Measurements from ENCODE around the gene KAZN.

KAZN gene

DNA sequence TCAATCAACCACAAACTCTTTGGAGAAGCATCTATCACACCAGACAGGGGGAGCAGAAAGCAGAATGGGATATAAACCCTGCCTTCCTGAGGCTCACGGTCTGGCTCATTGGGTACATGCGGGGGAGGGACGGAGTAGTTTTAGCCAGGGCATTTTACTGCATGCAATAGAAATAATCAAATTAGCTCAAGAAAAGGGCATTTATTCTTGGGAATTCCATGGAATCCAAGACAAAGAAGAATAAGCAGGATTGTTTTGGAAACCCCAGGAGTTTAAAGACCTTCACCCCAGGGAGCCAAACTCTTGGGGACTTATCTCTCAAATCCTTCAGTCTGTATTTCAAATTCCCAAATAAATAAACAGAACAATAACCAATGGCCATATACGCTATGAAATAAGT, 5.2 kb upstream of the KAZN start:
- no peak overlapping the region for H3K9ac ChIP-seq (ENCODE audit: low read length)
- peaks cover 3% of the 10 kb centered on the region for H3K9me3 ChIP-seq (ENCODE audit: insufficient read depth, low read depth, low read length)
- no peak overlapping the region for H3K27ac ChIP-seq (ENCODE audit: low read depth, low read length)
- no peak overlapping the region for H3K4ac ChIP-seq (ENCODE audit: low read depth, low read length)
- H3K14ac ChIP-seq (ENCODE audit: low read length) = no peak overlapping the region
- H3K23ac ChIP-seq (ENCODE audit: low read length) = no peak overlapping the region
- no peak overlapping the region for H2AK5ac ChIP-seq (ENCODE audit: low read length)
- H3K4me2 ChIP-seq (ENCODE audit: low read length) = no peak overlapping the region
- no peak overlapping the region for H2BK5ac ChIP-seq (ENCODE audit: low read depth, low read length, poor library complexity)
- no peak overlapping the region for H4K8ac ChIP-seq (ENCODE audit: low read depth, low read length)
- no peak overlapping the region for H2BK12ac ChIP-seq (ENCODE audit: low read length)
- H4K12ac ChIP-seq (ENCODE audit: low read depth, low read length) = no peak overlapping the region
- H2AFZ ChIP-seq (ENCODE audit: insufficient read depth, low read length, poor library complexity) = no peak overlapping the region
- H3K79me2 ChIP-seq (ENCODE audit: control insufficient read depth, insufficient read depth, low read length, poor library complexity) = peaks cover 4% of the 10 kb centered on the region
- no peak overlapping the region for H3K18ac ChIP-seq (ENCODE audit: low read length)
- H3K4me3 ChIP-seq (ENCODE audit: low read depth, low read length) = no peak overlapping the region
- no peak overlapping the region for H2BK120ac ChIP-seq (ENCODE audit: insufficient read depth, low read length, poor library complexity)
- H3K79me1 ChIP-seq (ENCODE audit: low read length) = peaks cover 7% of the 10 kb centered on the region
- WGBS (ENCODE audit: extremely low coverage, insufficient coverage, insufficient read length) = no CpG with 5 or more reads among the region's 4 CpGs
- no peak overlapping the region for H4K91ac ChIP-seq (ENCODE audit: low read depth, low read length)
- no peak for DNase-seq
- H3K4me1 ChIP-seq (ENCODE audit: control insufficient read depth in 1 of 2, insufficient read depth in 2 of 2, low read length in 2 of 2) = peaks cover 0 to 13% of the 10 kb centered on the region in 2 experiments
- H3K36me3 ChIP-seq (ENCODE audit: control insufficient read depth in 1 of 2, insufficient read depth in 2 of 2, low read length in 2 of 2) = no peaks in the 10 kb centered on the region
- no peaks in the 10 kb centered on the region for H3K27me3 ChIP-seq (ENCODE audit: insufficient read depth, low read length)

DNA sequence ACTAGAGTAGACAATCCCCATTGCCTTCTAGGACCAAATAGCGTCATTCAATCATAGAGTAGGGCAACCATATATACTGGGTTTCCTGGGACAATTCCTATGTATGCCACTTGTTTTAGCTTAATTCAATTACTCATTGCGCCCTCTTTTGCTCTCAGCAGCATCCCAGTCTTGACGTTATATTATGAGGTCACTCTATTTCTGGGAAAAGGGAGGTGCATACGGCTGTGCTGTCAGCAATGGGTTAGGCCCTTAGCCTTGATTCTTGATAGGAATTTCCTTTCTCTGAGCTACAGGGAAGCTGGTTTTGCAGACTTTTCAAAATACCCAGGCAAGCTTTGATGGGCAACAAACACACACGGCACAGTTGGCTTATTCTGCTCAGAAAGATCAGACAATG, 4.4 kb upstream of the KAZN start:
- H4K12ac ChIP-seq (ENCODE audit: low read depth, low read length) = no peak overlapping the region
- no peak overlapping the region for H4K91ac ChIP-seq (ENCODE audit: low read depth, low read length)
- H3K4me1 ChIP-seq (ENCODE audit: control insufficient read depth in 1 of 2, insufficient read depth in 2 of 2, low read length in 2 of 2) = peaks cover 0 to 13% of the 10 kb centered on the region in 2 experiments
- no peak overlapping the region for H3K9ac ChIP-seq (ENCODE audit: low read length)
- peaks cover 3% of the 10 kb centered on the region for H3K9me3 ChIP-seq (ENCODE audit: insufficient read depth, low read depth, low read length)
- DNase-seq = no peak
- H3K23ac ChIP-seq (ENCODE audit: low read length) = no peak overlapping the region
- H3K4ac ChIP-seq (ENCODE audit: low read depth, low read length) = no peak overlapping the region
- H3K4me3 ChIP-seq (ENCODE audit: low read depth, low read length) = no peak overlapping the region
- whole genome bisulfite sequencing (ENCODE audit: extremely low coverage, insufficient coverage, insufficient read length) = no CpG with 5 or more reads among the region's 5 CpGs
- H3K79me1 ChIP-seq (ENCODE audit: low read length) = peaks cover 14% of the 10 kb centered on the region
- no peak overlapping the region for H3K14ac ChIP-seq (ENCODE audit: low read length)
- H3K79me2 ChIP-seq (ENCODE audit: control insufficient read depth, insufficient read depth, low read length, poor library complexity) = peaks cover 9% of the 10 kb centered on the region
- no peak overlapping the region for H3K18ac ChIP-seq (ENCODE audit: low read length)
- no peaks in the 10 kb centered on the region for H3K36me3 ChIP-seq (ENCODE audit: control insufficient read depth in 1 of 2, insufficient read depth in 2 of 2, low read length in 2 of 2)
- no peak overlapping the region for H2BK120ac ChIP-seq (ENCODE audit: insufficient read depth, low read length, poor library complexity)
- no peaks in the 10 kb centered on the region for H3K27me3 ChIP-seq (ENCODE audit: insufficient read depth, low read length)
- no peak overlapping the region for H3K27ac ChIP-seq (ENCODE audit: low read depth, low read length)
- no peak overlapping the region for H3K4me2 ChIP-seq (ENCODE audit: low read length)
- no peak overlapping the region for H2AFZ ChIP-seq (ENCODE audit: insufficient read depth, low read length, poor library complexity)
- no peak overlapping the region for H2AK5ac ChIP-seq (ENCODE audit: low read length)
- no peak overlapping the region for H2BK5ac ChIP-seq (ENCODE audit: low read depth, low read length, poor library complexity)
- H4K8ac ChIP-seq (ENCODE audit: low read depth, low read length) = no peak overlapping the region
- no peak overlapping the region for H2BK12ac ChIP-seq (ENCODE audit: low read length)

DNA sequence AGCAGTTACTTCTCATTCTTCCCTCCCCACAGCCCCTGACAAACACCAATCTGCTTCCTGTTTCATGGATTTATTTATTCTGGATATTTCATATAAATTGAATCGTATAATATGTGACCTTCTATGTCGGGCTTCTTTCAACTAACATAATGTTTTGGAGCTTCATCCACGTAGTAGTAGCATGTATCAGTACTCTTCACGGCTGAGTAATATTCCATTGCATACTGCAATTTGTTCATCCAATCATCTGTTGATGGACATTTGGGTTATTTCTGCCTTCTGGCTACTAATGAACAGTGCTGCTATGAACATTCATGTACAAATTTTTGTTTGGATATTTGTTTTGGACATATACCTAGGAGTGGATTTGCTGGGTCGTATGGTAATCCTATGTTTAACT, 1.9 kb upstream of the KAZN start:
- H3K4me3 ChIP-seq (ENCODE audit: low read depth, low read length) = no peak overlapping the region
- peaks cover 0 to 19% of the 10 kb centered on the region in 2 experiments for H3K4me1 ChIP-seq (ENCODE audit: control insufficient read depth in 1 of 2, insufficient read depth in 2 of 2, low read length in 2 of 2)
- H3K18ac ChIP-seq (ENCODE audit: low read length) = no peak overlapping the region
- H3K79me2 ChIP-seq (ENCODE audit: control insufficient read depth, insufficient read depth, low read length, poor library complexity) = peaks cover 12% of the 10 kb centered on the region
- no peak overlapping the region for H3K23ac ChIP-seq (ENCODE audit: low read length)
- no peak overlapping the region for H3K9ac ChIP-seq (ENCODE audit: low read length)
- no peak for DNase-seq
- no peaks in the 10 kb centered on the region for H3K36me3 ChIP-seq (ENCODE audit: control insufficient read depth in 1 of 2, insufficient read depth in 2 of 2, low read length in 2 of 2)
- no peak overlapping the region for H4K91ac ChIP-seq (ENCODE audit: low read depth, low read length)
- peaks cover 19% of the 10 kb centered on the region for H3K79me1 ChIP-seq (ENCODE audit: low read length)
- H3K4me2 ChIP-seq (ENCODE audit: low read length) = no peak overlapping the region
- H2BK120ac ChIP-seq (ENCODE audit: insufficient read depth, low read length, poor library complexity) = no peak overlapping the region
- H2AK5ac ChIP-seq (ENCODE audit: low read length) = no peak overlapping the region
- H2AFZ ChIP-seq (ENCODE audit: insufficient read depth, low read length, poor library complexity) = no peak overlapping the region
- H2BK12ac ChIP-seq (ENCODE audit: low read length) = no peak overlapping the region
- no peak overlapping the region for H3K27ac ChIP-seq (ENCODE audit: low read depth, low read length)
- H3K9me3 ChIP-seq (ENCODE audit: insufficient read depth, low read depth, low read length) = peaks cover 3% of the 10 kb centered on the region
- no peaks in the 10 kb centered on the region for H3K27me3 ChIP-seq (ENCODE audit: insufficient read depth, low read length)
- H4K12ac ChIP-seq (ENCODE audit: low read depth, low read length) = no peak overlapping the region
- H2BK5ac ChIP-seq (ENCODE audit: low read depth, low read length, poor library complexity) = no peak overlapping the region
- no peak overlapping the region for H3K14ac ChIP-seq (ENCODE audit: low read length)
- WGBS (ENCODE audit: extremely low coverage, insufficient coverage, insufficient read length) = no CpG with 5 or more reads among the region's 5 CpGs
- H3K4ac ChIP-seq (ENCODE audit: low read depth, low read length) = no peak overlapping the region
- H4K8ac ChIP-seq (ENCODE audit: low read depth, low read length) = no peak overlapping the region

DNA sequence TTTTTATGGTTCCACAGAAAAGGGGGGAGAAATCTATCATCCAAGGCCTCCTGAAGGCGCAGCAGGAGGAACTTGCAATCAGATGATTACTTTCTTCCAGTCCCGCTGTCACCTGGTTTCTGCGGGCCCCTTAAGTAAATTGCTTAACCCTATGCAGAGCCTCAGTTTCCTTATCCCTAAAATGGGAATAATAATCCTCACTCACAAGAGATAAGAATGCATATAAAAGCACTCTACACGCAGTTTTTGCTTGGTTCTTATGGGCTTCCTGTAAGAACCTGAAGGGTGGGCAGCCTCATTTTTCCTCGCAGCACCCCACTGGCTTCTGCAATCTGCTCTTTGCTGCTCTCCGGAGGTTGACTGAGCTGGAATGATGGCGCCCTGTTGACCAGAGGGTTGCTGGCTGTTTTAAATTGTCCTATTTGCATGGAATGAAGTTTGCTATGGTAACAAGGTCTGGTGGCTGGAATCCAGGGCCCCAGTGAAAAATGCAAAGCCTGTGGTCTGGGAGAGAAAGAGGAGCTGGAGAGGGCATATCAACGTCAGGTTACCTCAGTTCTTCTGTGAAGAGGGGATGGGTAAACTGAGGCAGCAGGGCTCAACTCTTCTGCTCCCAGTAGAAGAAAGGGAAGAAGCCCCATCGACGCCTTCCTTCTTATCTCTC, 1.0 kb upstream of the KAZN start:
- Histone ChIP-seq H3K4me3 (ENCODE audit: low read depth, low read length) (no peak overlapping the region), H2BK120ac (ENCODE audit: insufficient read depth, low read length, poor library complexity) (peak overlapping the region; percentile 86), H3K9me3 (ENCODE audit: insufficient read depth, low read depth, low read length) (peaks cover 3% of the 10 kb centered on the region), H3K27ac (ENCODE audit: low read depth, low read length) (peak overlapping the region; percentile 74), H2AFZ (ENCODE audit: insufficient read depth, low read length, poor library complexity) (no peak overlapping the region), H2BK12ac (ENCODE audit: low read length) (no peak overlapping the region), H3K4me2 (ENCODE audit: low read length) (peak overlapping the region; percentile 95), H3K27me3 (ENCODE audit: insufficient read depth, low read length) (no peaks in the 10 kb centered on the region), H4K12ac (ENCODE audit: low read depth, low read length) (peak overlapping the region; percentile 73), H3K79me2 (ENCODE audit: control insufficient read depth, insufficient read depth, low read length, poor library complexity) (peaks cover 12% of the 10 kb centered on the region), H4K91ac (ENCODE audit: low read depth, low read length) (peak overlapping the region; percentile 96), H3K14ac (ENCODE audit: low read length) (peak overlapping the region; percentile 54), H3K36me3 (ENCODE audit: control insufficient read depth in 1 of 2, insufficient read depth in 2 of 2, low read length in 2 of 2) (no peaks in the 10 kb centered on the region), H3K23ac (ENCODE audit: low read length) (no peak overlapping the region), H2BK5ac (ENCODE audit: low read depth, low read length, poor library complexity) (peak overlapping the region; percentile 96), H4K8ac (ENCODE audit: low read depth, low read length) (peak overlapping the region; percentile 52), H3K79me1 (ENCODE audit: low read length) (peaks cover 19% of the 10 kb centered on the region), H3K18ac (ENCODE audit: low read length) (peak overlapping the region; percentile 43), H3K4me1 (ENCODE audit: control insufficient read depth in 1 of 2, insufficient read depth in 2 of 2, low read length in 2 of 2) (peaks cover 0 to 19% of the 10 kb centered on the region in 2 experiments), H3K9ac (ENCODE audit: low read length) (peak overlapping the region; percentile 50), H3K4ac (ENCODE audit: low read depth, low read length) (no peak overlapping the region), H2AK5ac (ENCODE audit: low read length) (no peak overlapping the region)
- WGBS (ENCODE audit: extremely low coverage, insufficient coverage, insufficient read length) = no CpG with 5 or more reads among the region's 10 CpGs
- DNase-seq = peak; percentile 77 to 91
